ENCODE results near the gene EXD1.
"Not testable (repeated sequence)": the region's sequence is repeated elsewhere in the genome, so short reads cannot be mapped to it uniquely, and the experiment has no call there.

Gene EXD1

DNA sequence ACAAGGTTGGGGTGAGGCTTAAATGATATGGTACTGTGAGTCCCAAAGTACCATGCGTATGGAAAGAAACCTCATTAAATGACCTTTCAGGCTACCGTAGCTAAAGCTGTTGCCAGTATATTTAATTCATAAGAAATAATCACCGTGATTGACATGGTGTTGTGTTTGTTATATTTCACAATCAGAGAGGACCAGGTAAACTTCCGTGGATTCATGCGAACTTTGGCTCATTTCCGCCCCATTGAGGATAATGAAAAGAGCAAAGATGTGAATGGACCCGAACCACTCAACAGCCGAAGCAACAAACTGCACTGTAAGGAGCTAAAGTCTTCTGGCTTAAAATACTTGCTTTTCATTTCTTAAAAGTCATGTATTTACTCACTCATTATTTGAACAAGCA lies 32.0 kb upstream of the EXD1 start:
- DNase-seq (ENCODE audit: low spot score), result no peak
- no peak for TF ChIP-seq CTCF (IDR thresholded peaks at IDR 0.05; ENCODE audit: extremely low read depth, insufficient read depth, missing control alignments)
- in situ Hi-C loops (cut with MboI; ENCODE audit: low pct_unique_long_range_greater_than_20kb, low sequenced_read_pairs, unreplicated experiment), result no loop called here

DNA sequence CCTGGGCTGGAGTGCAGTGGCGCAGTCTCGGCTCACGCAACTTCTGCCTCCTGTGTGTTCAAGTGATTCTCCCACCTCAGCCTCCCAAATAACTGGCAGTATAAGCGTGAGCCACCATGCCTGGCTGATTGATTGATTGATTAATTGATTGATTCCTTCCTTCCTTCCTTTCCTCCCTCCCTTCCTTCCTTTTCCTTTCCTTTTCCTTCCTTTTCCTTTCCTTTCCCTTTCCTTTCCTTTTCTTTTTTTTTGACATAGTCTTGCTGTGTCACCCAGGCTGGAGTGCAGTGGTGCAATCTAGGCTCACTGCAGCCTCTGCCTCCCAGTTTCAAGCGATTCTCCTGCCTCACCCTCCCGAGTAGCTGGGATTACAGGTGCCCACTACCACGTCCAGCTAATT lies 30.4 kb upstream of the EXD1 start:
- DNase-seq (ENCODE audit: low spot score); in situ Hi-C loops (cut with MboI; ENCODE audit: low pct_unique_long_range_greater_than_20kb, low sequenced_read_pairs, unreplicated experiment): not testable (repeated sequence)

- DNase-seq (ENCODE audit: low spot score), result no peak
- no peak for TF ChIP-seq CTCF (IDR thresholded peaks at IDR 0.05; ENCODE audit: extremely low read depth, insufficient read depth, missing control alignments)
- in situ Hi-C loops (cut with MboI; ENCODE audit: low pct_unique_long_range_greater_than_20kb, low sequenced_read_pairs, unreplicated experiment), result no loop called here
These were observed 29.1 kb upstream of the EXD1 start for GRCh38 chr15:41259546-41260189.

DNA sequence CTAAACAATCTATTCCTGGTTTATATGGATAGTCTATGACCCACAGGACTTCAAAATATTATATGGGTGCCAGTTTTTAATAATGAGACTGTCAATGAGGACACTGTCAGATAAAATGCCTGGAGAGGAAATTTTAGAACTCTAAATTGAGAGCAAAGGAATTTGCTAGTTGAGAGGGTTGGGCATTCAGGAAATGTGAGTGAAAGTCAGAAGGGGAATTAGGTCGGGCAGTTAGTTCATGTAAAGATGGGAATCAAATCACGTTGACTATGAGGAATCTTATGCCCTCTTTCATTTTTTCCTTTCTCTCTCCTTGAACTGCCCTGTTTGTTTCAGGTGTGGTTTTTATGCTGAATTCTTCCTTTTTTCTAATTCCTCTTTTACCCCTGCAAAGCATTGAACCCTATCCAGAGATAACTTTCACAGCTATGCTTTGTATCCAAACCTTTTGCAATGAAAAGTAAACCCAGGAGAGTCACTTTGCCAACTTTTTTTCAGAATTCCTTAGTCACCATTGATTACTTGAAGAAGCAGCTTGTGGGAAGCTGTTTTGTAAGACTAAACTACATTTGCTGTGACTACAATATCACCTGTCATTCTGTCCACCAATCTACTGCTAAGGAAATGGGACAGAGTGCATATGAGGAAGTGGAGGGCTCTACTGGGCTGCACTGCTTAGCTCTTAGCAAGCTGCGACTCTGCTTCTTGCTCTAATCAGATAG lies 28.4 kb upstream of the EXD1 start:
- peak; percentile 34 for DNase-seq (ENCODE audit: low spot score)
- TF ChIP-seq CTCF (IDR thresholded peaks at IDR 0.05; ENCODE audit: extremely low read depth, insufficient read depth, missing control alignments), result no peak
- in situ Hi-C loops (cut with MboI; ENCODE audit: low pct_unique_long_range_greater_than_20kb, low sequenced_read_pairs, unreplicated experiment), result no loop called here

DNA sequence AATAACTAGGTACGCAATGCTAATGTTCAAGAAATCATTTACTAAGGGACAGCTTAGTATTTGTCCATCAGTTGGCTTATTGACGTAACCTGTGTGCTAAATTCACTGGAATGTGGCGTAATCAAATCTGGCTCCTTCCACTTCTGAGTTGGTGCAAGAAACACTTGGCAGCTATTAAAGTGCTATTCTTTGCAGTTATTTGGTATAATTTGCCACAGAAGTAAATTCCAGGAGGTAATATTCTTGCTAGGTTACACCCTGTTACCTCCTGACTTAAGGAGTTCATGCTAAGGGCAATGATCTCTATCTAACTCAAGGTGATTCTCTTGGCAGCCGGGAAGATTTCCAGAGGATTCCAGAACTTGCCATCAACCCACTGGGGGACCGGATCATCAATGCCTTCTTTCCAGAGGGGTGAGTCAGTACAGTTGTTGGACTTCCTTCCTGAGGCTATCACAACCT lies 26.1 kb upstream of the EXD1 start:
- in situ Hi-C loops (cut with MboI; ENCODE audit: low pct_unique_long_range_greater_than_20kb, low sequenced_read_pairs, unreplicated experiment), result no loop called here
- DNase-seq (ENCODE audit: low spot score), result no peak
- TF ChIP-seq CTCF (IDR thresholded peaks at IDR 0.05; ENCODE audit: extremely low read depth, insufficient read depth, missing control alignments), result no peak

- in situ Hi-C loops (cut with MboI; ENCODE audit: low pct_unique_long_range_greater_than_20kb, low sequenced_read_pairs, unreplicated experiment), result no loop called here
- DNase-seq (ENCODE audit: low spot score), result no peak
- no peak for TF ChIP-seq CTCF (IDR thresholded peaks at IDR 0.05; ENCODE audit: extremely low read depth, insufficient read depth, missing control alignments)
These were observed 25.5 kb upstream of the EXD1 start for GRCh38 chr15:41256103-41256502.

DNA sequence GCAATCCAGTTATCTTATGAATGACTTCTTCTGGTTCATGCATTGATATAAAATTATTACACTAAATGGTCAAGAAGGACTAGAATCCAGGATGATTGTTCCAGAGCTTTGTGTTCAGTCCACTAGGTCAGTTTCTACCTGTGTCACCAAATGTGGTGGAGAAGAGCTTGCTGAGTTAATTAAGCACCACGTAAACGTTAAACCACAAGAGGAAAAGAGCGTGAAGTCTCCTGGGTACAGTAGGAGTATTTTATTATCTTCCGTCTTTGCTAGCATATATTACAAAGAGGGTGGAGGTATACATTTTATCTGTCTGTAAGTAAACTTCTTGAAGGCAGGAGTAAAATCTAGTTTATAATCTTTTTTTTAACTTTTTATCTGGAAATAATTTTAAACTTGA lies 24.0 kb upstream of the EXD1 start:
- in situ Hi-C loops (cut with MboI; ENCODE audit: low pct_unique_long_range_greater_than_20kb, low sequenced_read_pairs, unreplicated experiment), result no loop called here
- DNase-seq (ENCODE audit: low spot score), result no peak
- no peak for TF ChIP-seq CTCF (IDR thresholded peaks at IDR 0.05; ENCODE audit: extremely low read depth, insufficient read depth, missing control alignments)

Measured in GM13977 (cell line).